Prostate gland (tissue), 2 donors: ENCODE results near the gene SIK2.

Source experiments
- CTCF ChIP-seq, 4 experiments: fragments of 200-600 bp in 2 of 4; fragments of 450-650 bp in 2 of 4; sonication (generic) in 2 of 4; IDR thresholded peaks; 1 replicate in 3 of 4; 2 replicates in 1 of 4; pipeline ENCODE4 v1.5.1; 2016 to 2019; ENCODE audit warnings: antibody characterized with exemption in 4 of 4, mild to moderate bottlenecking in 2 of 4, moderate library complexity in 2 of 4
- POLR2A ChIP-seq: fragments of 450-650 bp; IDR thresholded peaks from one replicate; pipeline ENCODE4 v1.6.1; 2016; ENCODE audit warnings: antibody characterized with exemption, mild to moderate bottlenecking
- POLR2AphosphoS5 ChIP-seq: sonication (generic); formaldehyde crosslinking; IDR thresholded peaks from one replicate; pipeline ENCODE4 v1.6.1; 2017; ENCODE audit warnings: antibody characterized with exemption

GRCh38 chr11:111607751-111608150 lies 5.5 kb downstream of the SIK2 start:
- TF ChIP-seq CTCF (IDR thresholded peaks at IDR 0.05) (no peak), POLR2A (no peak), POLR2AphosphoS5 (no peak)
